ENCODE measurements around the gene CCDC40.

GRCh38 chr17:80033840-80034239 lies 2.6 kb upstream of the CCDC40 start:
- no peak for TF ChIP-seq CTCF (conservative IDR thresholded peaks at IDR 0.05; ENCODE audit: low read depth, low read length)
- no peak for TF ChIP-seq EZH2phosphoT487 (IDR thresholded peaks at IDR 0.05; ENCODE audit: borderline replicate concordance, low read length)
